Activated CD4-positive, alpha-beta memory T cell treated with anti-CD3 and anti-CD28 coated beads for 36 hours (primary cell): ENCODE data around the gene SPNS3. TPM values are rescaled to one million over a fixed set of nuclear protein-coding genes. Genes with fewer than 3 reads are reported as not detected.

Source experiments
- total RNA-seq, 2 experiments: library from RNA; stranded (reverse); gene quantifications; one replicate each; pipeline ENCODE4 v1.2.3, GENCODE V29; 2021

SPNS3 gene
- total RNA-seq, 2 experiments from 2014 or later, result 6.6 to 6.7 TPM

Other genes starting within 250 kb of the SPNS3 start
- 10 to 100 TPM; 34.6 to 40.5 TPM for gene ANKFY1, start 170.0 kb upstream of the SPNS3 start, total RNA-seq
- 10 to 100 TPM; 54.4 to 57.6 TPM for gene UBE2G1, start 67.3 kb upstream of the SPNS3 start, total RNA-seq
- gene SPNS2, start 64.9 kb downstream of the SPNS3 start, total RNA-seq, result under 1 TPM; 0.15 to 0.24 TPM
- 10 to 100 TPM; 66.6 to 70.8 TPM for gene MYBBP1A, start 121.4 kb downstream of the SPNS3 start, total RNA-seq
- gene GGT6, start 126.6 kb downstream of the SPNS3 start, total RNA-seq, result not detected
- not detected for gene SMTNL2, start 150.6 kb downstream of the SPNS3 start, total RNA-seq
- not detected for gene ALOX15, start 207.7 kb downstream of the SPNS3 start, total RNA-seq